IMR-90 (cell line): ENCODE results near the gene RWDD1. TPM values are rescaled to one million over a fixed set of nuclear protein-coding genes. Genes with fewer than 3 reads are reported as not detected.

ENCODE experiments used
- ATAC-seq: fragments of 200-7000 bp; cut with Tn5 transposase; 2 replicates; pipeline ENCODE4 v1.9.1; 2020; ENCODE audit warnings: low read depth, mild to moderate bottlenecking, moderate library complexity
- BruUV-seq: library from RNA; stranded (reverse); fragments of 400-500 nt; replicated peaks from 2 replicates; lab custom pipeline; 2021; lab: Mats Ljungman, UMichigan
- CTCF ChIA-PET: fragments of 300-600 bp; formaldehyde crosslinking; extraction: SDS; loops from one replicate; lab custom pipeline; 2021; ENCODE audit warnings: antibody characterized with exemption; lab: Yijun Ruan, JAX
- POLR2A ChIA-PET: fragments of 300-600 bp; sonication (Branson Sonifier 250); formaldehyde crosslinking; loops from one replicate; lab custom pipeline; 2022; ENCODE audit warnings: antibody characterized with exemption; ENCODE audit not compliant: unreplicated experiment; lab: Charles Lee
- DNase-seq: peaks from one replicate; pipeline ENCODE4 v3.0.0; 2013
- H2AFZ ChIP-seq: replicated peaks from 2 replicates; pipeline ENCODE3; 2013; ENCODE audit warnings: low read length, mild to moderate bottlenecking; ENCODE audit not compliant: poor library complexity
- H2AK5ac ChIP-seq: 2 replicates; pipeline ENCODE4 v1.6.1; 2013; ENCODE audit warnings: low read depth, low read length, inconsistent platforms
- H2AK9ac ChIP-seq: replicated peaks from 2 replicates; pipeline ENCODE3; 2013; ENCODE audit warnings: mild to moderate bottlenecking, low read depth, low read length, moderate library complexity; ENCODE audit not compliant: poor library complexity
- H2BK120ac ChIP-seq: 2 replicates; pipeline ENCODE4 v1.6.1; 2013; ENCODE audit warnings: low read depth, low read length, inconsistent platforms
- H2BK15ac ChIP-seq: 3 replicates; pipeline ENCODE4 v1.6.1; 2013; ENCODE audit warnings: low read depth, low read length, inconsistent platforms
- H2BK20ac ChIP-seq: 2 replicates; pipeline ENCODE4 v1.6.1; 2013; ENCODE audit warnings: low read depth, mild to moderate bottlenecking, inconsistent platforms, low read length, moderate library complexity
- H2BK5ac ChIP-seq: 2 replicates; pipeline ENCODE4 v1.6.1; 2013; ENCODE audit warnings: mild to moderate bottlenecking, low read depth, low read length, inconsistent platforms; ENCODE audit not compliant: poor library complexity, severe bottlenecking
- H3K14ac ChIP-seq: replicated peaks from 2 replicates; pipeline ENCODE4 v1.6.1; 2013; ENCODE audit warnings: low read depth, low read length, inconsistent platforms
- H3K18ac ChIP-seq: 2 replicates; pipeline ENCODE4 v1.6.1; 2013; ENCODE audit warnings: low read depth, low read length, control low read depth
- H3K23ac ChIP-seq: 2 replicates; pipeline ENCODE4 v1.6.1; 2013; ENCODE audit warnings: low read depth, low read length, inconsistent platforms
- H3K27ac ChIP-seq: 2 replicates; pipeline ENCODE4 v1.5.1; 2013; ENCODE audit warnings: mild to moderate bottlenecking, control low read depth, low read length; ENCODE audit not compliant: insufficient read depth
- H3K27me3 ChIP-seq: 2 replicates; pipeline ENCODE4 v1.6.1; 2013; ENCODE audit warnings: low read length; ENCODE audit not compliant: control insufficient read depth, insufficient read depth
- H3K36me3 ChIP-seq: 2 replicates; pipeline ENCODE4 v1.6.1; 2013; ENCODE audit warnings: low read length, mixed read lengths; ENCODE audit not compliant: control insufficient read depth, insufficient read depth
- H3K4ac ChIP-seq: 2 replicates; pipeline ENCODE4 v1.6.1; 2013; ENCODE audit warnings: low read depth, low read length, inconsistent platforms
- H3K4me1 ChIP-seq: 2 replicates; pipeline ENCODE4 v1.6.1; 2013; ENCODE audit warnings: low read length, mixed read lengths; ENCODE audit not compliant: control insufficient read depth, insufficient read depth
- H3K4me2 ChIP-seq: 2 replicates; pipeline ENCODE4 v1.6.1; 2013; ENCODE audit warnings: low read depth, mild to moderate bottlenecking, control low read depth, low read length, moderate library complexity
- H3K4me3 ChIP-seq: 2 replicates; pipeline ENCODE4 v1.5.1; 2013; ENCODE audit warnings: low read depth, mild to moderate bottlenecking, control low read depth, low read length, moderate library complexity; ENCODE audit not compliant: insufficient read depth
- H3K56ac ChIP-seq: 2 replicates; pipeline ENCODE4 v1.6.1; 2013; ENCODE audit warnings: low read length, inconsistent platforms; ENCODE audit not compliant: insufficient read depth; ENCODE audit errors: extremely low read depth
- H3K79me1 ChIP-seq, 2 experiments: 2 replicates each; pipeline ENCODE4 v1.6.1; 2013; ENCODE audit warnings: low read length in 2 of 2, inconsistent platforms in 1 of 2, low read depth in 1 of 2
- H3K9ac ChIP-seq: 2 replicates; pipeline ENCODE4 v1.6.1; 2013; ENCODE audit warnings: low read depth, low read length, control low read depth
- H3K9me1 ChIP-seq: 2 replicates; pipeline ENCODE4 v1.6.1; 2013; ENCODE audit warnings: low read length, inconsistent platforms; ENCODE audit not compliant: insufficient read depth
- H3K9me3 ChIP-seq: 2 replicates; pipeline ENCODE4 v1.6.1; 2013; ENCODE audit warnings: low read length; ENCODE audit not compliant: control insufficient read depth, insufficient read depth
- H4K20me1 ChIP-seq: 2 replicates; pipeline ENCODE4 v1.6.1; 2013; ENCODE audit warnings: low read length, inconsistent platforms; ENCODE audit not compliant: insufficient read depth
- H4K5ac ChIP-seq: 2 replicates; pipeline ENCODE4 v1.6.1; 2013; ENCODE audit warnings: mild to moderate bottlenecking, low read depth, low read length, control low read depth
- H4K8ac ChIP-seq, 2 experiments: 2 replicates each; pipeline ENCODE4 v1.6.1; 2013; ENCODE audit warnings: low read depth in 2 of 2, low read length in 2 of 2, control low read depth in 1 of 2, inconsistent platforms in 1 of 2
- H4K91ac ChIP-seq: 2 replicates; pipeline ENCODE4 v1.6.1; 2013; ENCODE audit warnings: low read depth, low read length, inconsistent platforms; ENCODE audit not compliant: insufficient read depth
- CEBPB ChIP-seq: IDR thresholded peaks from 2 replicates; pipeline ENCODE4 v1.6.1; 2012; ENCODE audit warnings: low read depth, low read length, improper control_type of control experiment
- MAFK ChIP-seq: IDR thresholded peaks from 2 replicates; pipeline ENCODE4 v1.6.1; 2012; ENCODE audit warnings: low read depth, low read length, improper control_type of control experiment
- MAZ ChIP-seq: IDR thresholded peaks from 2 replicates; pipeline ENCODE4 v1.6.1; 2012; ENCODE audit warnings: low read depth, mild to moderate bottlenecking, low read length, improper control_type of control experiment, moderate library complexity, borderline replicate concordance
- MXI1 ChIP-seq: IDR thresholded peaks from 2 replicates; pipeline ENCODE4 v1.6.1; 2012; ENCODE audit warnings: low read depth, mild to moderate bottlenecking, low read length, moderate library complexity, borderline replicate concordance
- RCOR1 ChIP-seq: IDR thresholded peaks from 2 replicates; pipeline ENCODE4 v1.6.1; 2012; ENCODE audit warnings: mild to moderate bottlenecking, low read length, improper control_type of control experiment; ENCODE audit not compliant: insufficient replicate concordance
- WGBS, 2 experiments: methylation state at CpG; one replicate each; pipeline versions ENCODE4 v1.1.5 to v1.1.7; 2013; ENCODE audit warnings: missing lambda C conversion rate in 2 of 2; ENCODE audit not compliant: insufficient read length in 1 of 2; ENCODE audit errors: extremely low coverage in 2 of 2; 5-methylcytosine and 5-hydroxymethylcytosine counted together
- dilution Hi-C: fragments of 300-500 bp; cut with HindIII; formaldehyde crosslinking; loops from one replicate; pipeline ENCODE4 v1.14.3; 2018; ENCODE audit warnings: low sequenced_read_pairs; ENCODE audit not compliant: unreplicated experiment
- in situ Hi-C: fragments of 300-500 bp; cut with MboI; formaldehyde crosslinking; loops from 3 replicates; pipeline ENCODE4 v1.14.3; 2019; ENCODE audit warnings: low sequenced_read_pairs, inconsistent platforms, mixed read lengths
- intact Hi-C: fragments of 100-400 bp; cut with micrococcal nuclease; formaldehyde crosslinking; loops from 2 replicates; pipeline ENCODE4 v1.10.0; 2022
- polyA plus RNA-seq, 3 experiments: library from polyadenylated mRNA; depleted of rRNA; stranded (reverse); fragments of >200 nt; gene quantifications; 2 replicates each; pipeline ENCODE4 v1.2.3, GENCODE V29; 2012; ENCODE audit warnings: low replicate concordance in 1 of 3
- total RNA-seq: library from RNA; depleted of rRNA; stranded (reverse); fragments of >200 nt; gene quantifications from 2 replicates; pipeline ENCODE4 v1.2.3, GENCODE V29; 2012

Gene RWDD1
- total and polyA plus RNA-seq, 2 of the 4 experiments (the other 2 are of a cell fraction) = 23.6 to 92.8 TPM

DNA sequence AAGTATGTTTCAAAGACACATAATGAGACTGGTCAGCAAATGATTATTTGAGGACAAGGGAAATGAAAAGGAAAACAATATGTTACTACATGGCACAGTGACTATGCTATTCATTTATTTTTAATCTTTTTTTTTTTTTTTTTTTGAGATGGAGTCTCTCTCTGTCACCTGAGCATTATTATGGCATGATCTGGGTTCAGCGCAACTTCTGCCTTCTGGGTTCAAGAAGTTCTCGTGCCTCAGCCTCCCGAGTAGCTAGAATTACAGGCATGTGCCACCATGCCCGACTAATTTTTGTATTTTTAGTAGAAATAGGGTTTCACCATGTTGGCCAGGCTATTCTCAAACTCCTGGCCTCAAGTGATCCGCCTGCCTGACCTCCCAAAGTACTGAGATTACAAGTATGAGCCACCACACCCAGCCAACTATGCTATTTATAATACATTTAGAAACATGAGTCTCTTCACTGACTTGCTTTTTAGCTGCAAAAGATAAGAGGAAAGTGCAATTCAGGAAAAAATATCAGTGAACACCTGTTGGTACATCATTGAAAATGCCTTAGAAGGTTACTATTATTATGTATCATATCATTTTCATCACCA, 14.4 kb upstream of the RWDD1 start:
- in situ Hi-C loops = no loop called here
- no peak overlapping the region for H3K4me3 ChIP-seq
- peak overlapping the region; percentile 98 for H2BK120ac ChIP-seq
- H3K4ac ChIP-seq = peak overlapping the region; percentile 96; the same call in 1 of the 2 replicates
- peak overlapping the region; percentile 94 to 96; a peak in 3 of 4 replicates for H4K8ac ChIP-seq
- H3K9me3 ChIP-seq = no peaks in the 10 kb centered on the region
- H2AK9ac ChIP-seq = no peak overlapping the region
- no TSS peak for BruUV-seq
- H3K27ac ChIP-seq = peak overlapping the region; percentile 56
- H3K18ac ChIP-seq = peak overlapping the region; percentile 6
- H3K9ac ChIP-seq = no peak overlapping the region
- dilution Hi-C loops = no loop called here
- H4K91ac ChIP-seq = peak overlapping the region; percentile 49; the same call in 1 of the 2 replicates
- no peaks in the 10 kb centered on the region for H3K9me1 ChIP-seq
- H3K36me3 ChIP-seq = no peaks in the 10 kb centered on the region
- WGBS, 2 experiments = no CpG with 5 or more reads among the region's 5 CpGs
- ATAC-seq (no peak), DNase-seq (no peak)
- intact Hi-C loops = no loop called here
- H3K27me3 ChIP-seq = no peaks in the 10 kb centered on the region
- H2BK5ac ChIP-seq = peak overlapping the region; percentile 99
- H3K4me1 ChIP-seq = peaks cover 9% of the 10 kb centered on the region
- no peak for TF ChIP-seq CEBPB
- TF ChIP-seq MAZ = no peak
- no peak for TF ChIP-seq RCOR1
- TF ChIP-seq MXI1 = no peak
- TF ChIP-seq MAFK = no peak
- no peak overlapping the region for H3K4me2 ChIP-seq
- ChIA-PET POLR2A (no interaction called here), CTCF (interaction anchor here (2.3 kb wide), 1 partner anchor 288 kb away, joined by 11 read pairs; no protein-coding TSS in a partner anchor)
- H4K5ac ChIP-seq = no peak overlapping the region
- H3K56ac ChIP-seq = no peak overlapping the region
- peak overlapping the region; percentile 58; the same call in 1 of the 2 replicates for H2AK5ac ChIP-seq
- no peak overlapping the region for H2AFZ ChIP-seq
- H3K79me1 ChIP-seq = no peaks in the 10 kb centered on the region
- no peaks in the 10 kb centered on the region for H4K20me1 ChIP-seq
- peak overlapping the region; percentile 25; the same call in 1 of the 2 replicates for H3K23ac ChIP-seq
- peak overlapping the region; percentile 98; the same call in 2 of the 3 replicates for H2BK15ac ChIP-seq
- peak overlapping the region; percentile 34; the same call in 1 of the 2 replicates for H3K14ac ChIP-seq
- peak overlapping the region; percentile 23; the same call in 1 of the 2 replicates for H2BK20ac ChIP-seq
